GM23338 (cell line): ENCODE results near the gene FUT1.

Experiments used
- EZH2 ChIP-seq: fragments of 200-600 bp; sonication (generic); IDR thresholded peaks from one replicate; pipeline ENCODE4 v1.8.0; 2017; ENCODE audit warnings: antibody characterized with exemption, mild to moderate bottlenecking, low read depth; ENCODE audit not compliant: unreplicated experiment
- EZH2phosphoT487 ChIP-seq: fragments of 200-600 bp; sonication (generic); IDR thresholded peaks from one replicate; pipeline ENCODE4 v1.8.1; 2018; ENCODE audit warnings: antibody characterized with exemption; ENCODE audit not compliant: unreplicated experiment
- NANOG ChIP-seq: IDR thresholded peaks from 2 replicates; pipeline ENCODE4 v1.6.1; 2016; ENCODE audit warnings: antibody characterized with exemption, borderline replicate concordance
- POLR2AphosphoS5 ChIP-seq: IDR thresholded peaks from 2 replicates; pipeline ENCODE4 v1.6.1; 2016; ENCODE audit warnings: antibody characterized with exemption, low read depth
- ZNF114 ChIP-seq: fragments of 250-450 bp; sonication (Bioruptor Pico); IDR thresholded peaks from 2 replicates; pipeline ENCODE4 v1.5.0; 2020; ENCODE audit warnings: mild to moderate bottlenecking, moderate library complexity
- ZNF331 ChIP-seq: fragments of 250-450 bp; sonication (Bioruptor Pico); IDR thresholded peaks from 2 replicates; pipeline ENCODE4 v1.5.0; 2020; ENCODE audit warnings: low read depth, mild to moderate bottlenecking, moderate library complexity
- TF ChIP-seq, protein P1 (sequence below), 2 experiments: fragments of 200-600 bp in 1 of 2; sonication (generic) in 1 of 2; conservative IDR thresholded peaks; 2 replicates each; pipeline versions ENCODE4 v1.5.1 to v1.6.1; 2016 to 2017; ENCODE audit warnings: antibody characterized with exemption in 2 of 2, low read depth in 2 of 2, mild to moderate bottlenecking in 2 of 2, moderate library complexity in 1 of 2
- TF ChIP-seq, protein P2 (sequence below): IDR thresholded peaks from 2 replicates; pipeline ENCODE4 v1.6.1; 2016; ENCODE audit warnings: antibody characterized with exemption

DNA sequence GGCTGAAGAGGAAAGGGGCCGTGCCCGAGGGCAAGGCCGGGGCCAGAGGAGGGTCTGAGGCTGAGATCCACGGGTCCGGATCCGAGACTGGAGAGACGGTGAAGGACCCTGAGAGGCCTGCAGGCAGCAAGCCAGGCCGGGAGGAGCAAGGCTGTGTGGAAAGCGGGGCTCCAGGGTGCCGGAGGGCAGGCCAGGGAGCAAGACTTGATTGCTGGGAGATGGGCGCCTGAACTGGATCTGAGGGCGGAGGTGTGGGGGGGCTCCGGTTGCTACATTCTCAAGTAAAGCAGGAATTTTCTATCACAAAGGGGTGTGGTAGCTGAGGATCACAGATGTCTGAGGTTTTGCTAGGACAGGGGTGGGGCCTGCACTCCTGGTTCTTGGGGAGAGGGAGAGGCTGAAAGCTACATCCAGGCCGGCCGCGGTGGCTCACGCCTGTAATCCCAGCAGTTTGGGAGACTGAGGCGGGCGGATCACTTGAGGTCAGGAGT lies 36.7 kb downstream of the FUT1 start:
- TF ChIP-seq, protein P1, sequence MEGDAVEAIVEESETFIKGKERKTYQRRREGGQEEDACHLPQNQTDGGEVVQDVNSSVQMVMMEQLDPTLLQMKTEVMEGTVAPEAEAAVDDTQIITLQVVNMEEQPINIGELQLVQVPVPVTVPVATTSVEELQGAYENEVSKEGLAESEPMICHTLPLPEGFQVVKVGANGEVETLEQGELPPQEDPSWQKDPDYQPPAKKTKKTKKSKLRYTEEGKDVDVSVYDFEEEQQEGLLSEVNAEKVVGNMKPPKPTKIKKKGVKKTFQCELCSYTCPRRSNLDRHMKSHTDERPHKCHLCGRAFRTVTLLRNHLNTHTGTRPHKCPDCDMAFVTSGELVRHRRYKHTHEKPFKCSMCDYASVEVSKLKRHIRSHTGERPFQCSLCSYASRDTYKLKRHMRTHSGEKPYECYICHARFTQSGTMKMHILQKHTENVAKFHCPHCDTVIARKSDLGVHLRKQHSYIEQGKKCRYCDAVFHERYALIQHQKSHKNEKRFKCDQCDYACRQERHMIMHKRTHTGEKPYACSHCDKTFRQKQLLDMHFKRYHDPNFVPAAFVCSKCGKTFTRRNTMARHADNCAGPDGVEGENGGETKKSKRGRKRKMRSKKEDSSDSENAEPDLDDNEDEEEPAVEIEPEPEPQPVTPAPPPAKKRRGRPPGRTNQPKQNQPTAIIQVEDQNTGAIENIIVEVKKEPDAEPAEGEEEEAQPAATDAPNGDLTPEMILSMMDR (conservative IDR thresholded peaks at IDR 0.05; ENCODE audit: low read depth in 2 of 2): no peak
- TF ChIP-seq NANOG: no peak
- TF ChIP-seq EZH2phosphoT487: no peak
- TF ChIP-seq EZH2: no peak
- no peak for TF ChIP-seq POLR2AphosphoS5
- TF ChIP-seq ZNF114 (CRISPR knock-in tag): no peak
- no peak for TF ChIP-seq ZNF331 (CRISPR knock-in tag)
- TF ChIP-seq, protein P2, sequence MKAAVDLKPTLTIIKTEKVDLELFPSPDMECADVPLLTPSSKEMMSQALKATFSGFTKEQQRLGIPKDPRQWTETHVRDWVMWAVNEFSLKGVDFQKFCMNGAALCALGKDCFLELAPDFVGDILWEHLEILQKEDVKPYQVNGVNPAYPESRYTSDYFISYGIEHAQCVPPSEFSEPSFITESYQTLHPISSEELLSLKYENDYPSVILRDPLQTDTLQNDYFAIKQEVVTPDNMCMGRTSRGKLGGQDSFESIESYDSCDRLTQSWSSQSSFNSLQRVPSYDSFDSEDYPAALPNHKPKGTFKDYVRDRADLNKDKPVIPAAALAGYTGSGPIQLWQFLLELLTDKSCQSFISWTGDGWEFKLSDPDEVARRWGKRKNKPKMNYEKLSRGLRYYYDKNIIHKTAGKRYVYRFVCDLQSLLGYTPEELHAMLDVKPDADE: no peak
